GM18951 (cell line): Measurements from ENCODE around the gene TAMM41.
"Not testable (repeated sequence)": the region's sequence is repeated elsewhere in the genome, so short reads cannot be mapped to it uniquely, and the experiment has no call there.

Experiments used
- POLR2A ChIP-seq: IDR thresholded peaks from 4 replicates; pipeline ENCODE4 v1.6.1; 2011; ENCODE audit warnings: mild to moderate bottlenecking; ENCODE audit not compliant: insufficient read length, insufficient read depth; ENCODE audit errors: extremely low read depth
- in situ Hi-C: fragments of 300-500 bp; cut with MboI; formaldehyde crosslinking; loops from one replicate; pipeline ENCODE4 v1.12.0; 2022; ENCODE audit warnings: low sequenced_read_pairs, mixed read lengths, inconsistent platforms; ENCODE audit not compliant: unreplicated experiment

TAMM41 gene

GRCh38 chr3:11799791-11800190 is 46.9 kb downstream of the TAMM41 start:
- no peak for TF ChIP-seq POLR2A
- in situ Hi-C loops, result no loop called here

- TF ChIP-seq POLR2A, result no peak
- in situ Hi-C loops, result no loop called here
Measured at GRCh38 chr3:11794927-11795326, 51.8 kb downstream of the TAMM41 start.

- in situ Hi-C loops, result no loop called here
- no peak for TF ChIP-seq POLR2A
Measured at GRCh38 chr3:11791339-11792200, 55.1 kb downstream of the TAMM41 start.

- in situ Hi-C loops, result no loop called here
- TF ChIP-seq POLR2A, result no peak
Measured at GRCh38 chr3:11789412-11789811, 57.3 kb downstream of the TAMM41 start.

GRCh38 chr3:11784971-11785377 is 61.7 kb downstream of the TAMM41 start:
- TF ChIP-seq POLR2A, result no peak
- in situ Hi-C loops, result no loop called here

- no peak for TF ChIP-seq POLR2A
- in situ Hi-C loops, result no loop called here
Measured at GRCh38 chr3:11780341-11780740, 66.3 kb downstream of the TAMM41 start.

GRCh38 chr3:11779626-11780025 is 67.1 kb downstream of the TAMM41 start:
- no peak for TF ChIP-seq POLR2A
- in situ Hi-C loops, result no loop called here

GRCh38 chr3:11778248-11778647 is 68.4 kb downstream of the TAMM41 start:
- no peak for TF ChIP-seq POLR2A
- in situ Hi-C loops, result no loop called here

- in situ Hi-C loops, result no loop called here
Measured at GRCh38 chr3:11776346-11776745, 70.3 kb downstream of the TAMM41 start.

GRCh38 chr3:11775493-11775892 is 71.2 kb downstream of the TAMM41 start:
- TF ChIP-seq POLR2A, result no peak
- in situ Hi-C loops, result no loop called here

More at GRCh38 chr3:11776346-11776745, 70.3 kb downstream of the TAMM41 start:
- TF ChIP-seq POLR2A, result no peak

GRCh38 chr3:11774296-11774877 is 72.3 kb downstream of the TAMM41 start:
- in situ Hi-C loops, result no loop called here
- no peak for TF ChIP-seq POLR2A

- in situ Hi-C loops, result not testable (repeated sequence)
Measured at GRCh38 chr3:11771931-11772330, 74.8 kb downstream of the TAMM41 start.

GRCh38 chr3:11770477-11771391 is 76.0 kb downstream of the TAMM41 start:
- TF ChIP-seq POLR2A, result peak; percentile 25
- in situ Hi-C loops, result no loop called here
